ENCODE data around the gene CLRN3.
A peak's percentile ranks its signal among the peaks of the same experiment; 100 is the strongest.

The CLRN3 gene

GRCh38 chr10:127919418-127920271 is 26.9 kb upstream of the CLRN3 start:
- DNase-seq = peak; percentile 65

- DNase-seq = no peak
These were observed 25.8 kb upstream of the CLRN3 start for GRCh38 chr10:127918572-127918971.

GRCh38 chr10:127916826-127917225 is 24.1 kb upstream of the CLRN3 start:
- no peak for DNase-seq

- DNase-seq = no peak
These were observed 22.6 kb upstream of the CLRN3 start for GRCh38 chr10:127915324-127915723.

- no peak for DNase-seq
These were observed 20.6 kb upstream of the CLRN3 start for GRCh38 chr10:127913368-127913759.

- no peak for DNase-seq
These were observed 20.0 kb upstream of the CLRN3 start for GRCh38 chr10:127912607-127913367.

GRCh38 chr10:127911867-127912257 is 19.1 kb upstream of the CLRN3 start:
- DNase-seq = no peak

- DNase-seq = no peak
These were observed 18.6 kb upstream of the CLRN3 start for GRCh38 chr10:127911218-127911866.

- DNase-seq = no peak
These were observed 17.7 kb upstream of the CLRN3 start for GRCh38 chr10:127910464-127910770.

GRCh38 chr10:127909716-127910463 is 17.1 kb upstream of the CLRN3 start:
- DNase-seq = no peak

GRCh38 chr10:127908959-127909267 is 16.2 kb upstream of the CLRN3 start:
- no peak for DNase-seq

GRCh38 chr10:127908106-127908958 is 15.6 kb upstream of the CLRN3 start:
- DNase-seq = no peak

GRCh38 chr10:127907411-127908105 is 14.8 kb upstream of the CLRN3 start:
- DNase-seq = peak; percentile 41

GRCh38 chr10:127906548-127907377 is 14.0 kb upstream of the CLRN3 start, which contains the start of gene PTPRE:
Gene PTPRE, plus strand, starts transcription at chr10:127907103. Its CDS starts 133,779 bp downstream, at chr10:128040882.
- peak; percentile 78 for DNase-seq

GRCh38 chr10:127905848-127906261 is 13.1 kb upstream of the CLRN3 start:
- DNase-seq = no peak

GRCh38 chr10:127905001-127905847 is 12.5 kb upstream of the CLRN3 start:
- no peak for DNase-seq

- DNase-seq = no peak
These were observed 11.7 kb upstream of the CLRN3 start for GRCh38 chr10:127904311-127905000.

- DNase-seq = no peak
These were observed 11.0 kb upstream of the CLRN3 start for GRCh38 chr10:127903789-127904188.
